CD4-positive, alpha-beta memory T cell (primary cell): ENCODE data around the gene EIF3F. TPM values are rescaled to one million over a fixed set of nuclear protein-coding genes. Genes with fewer than 3 reads are reported as not detected.
A peak's percentile ranks its signal among the peaks of the same experiment; 100 is the strongest.
"Not testable (repeated sequence)": the region's sequence is repeated elsewhere in the genome, so short reads cannot be mapped to it uniquely, and the experiment has no call there.

Source experiments
- CTCF ChIA-PET: fragments of 350-600 bp; sonication (Branson Sonifier 250); formaldehyde crosslinking; loops from one replicate; lab custom pipeline; 2021; ENCODE audit warnings: inconsistent platforms; ENCODE audit not compliant: partially characterized antibody; lab: Charles Lee
- POLR2A ChIA-PET: fragments of 350-600 bp; sonication (Branson Sonifier 250); formaldehyde crosslinking; loops from one replicate; lab custom pipeline; 2021; ENCODE audit not compliant: partially characterized antibody; lab: Charles Lee
- DNase-seq, 5 donors: peaks; one replicate each; pipeline versions ENCODE4 v3.0.0 to v3.0.0-alpha.2; 2020 to 2022; ENCODE audit warnings: mixed read lengths in 1 of 5
- H3K27ac ChIP-seq: one replicate; pipeline ENCODE4 v1.7.0; 2013; ENCODE audit warnings: low read depth, low read length
- H3K27me3 ChIP-seq: 2 replicates; pipeline ENCODE4 v1.7.0; 2013; ENCODE audit warnings: mild to moderate bottlenecking, low read length, moderate library complexity; ENCODE audit not compliant: insufficient read depth
- H3K36me3 ChIP-seq: 2 replicates; pipeline ENCODE4 v1.7.0; 2013; ENCODE audit warnings: mild to moderate bottlenecking, low read length, moderate library complexity; ENCODE audit not compliant: insufficient read depth
- H3K4me1 ChIP-seq: 2 replicates; pipeline ENCODE4 v1.7.0; 2013; ENCODE audit warnings: mild to moderate bottlenecking, low read length, moderate library complexity; ENCODE audit not compliant: insufficient read depth
- H3K4me3 ChIP-seq, 2 donors: one replicate each; pipeline ENCODE4 v1.7.0; 2013; ENCODE audit warnings: low read length in 2 of 2, mild to moderate bottlenecking in 1 of 2
- H3K9me3 ChIP-seq, 2 donors: one replicate each; pipeline ENCODE4 v1.7.0; 2013; ENCODE audit warnings: low read length in 2 of 2, control low read depth in 1 of 2; ENCODE audit not compliant: control insufficient read depth in 1 of 2
- H3K27ac Mint-ChIP-seq, 7 donors: one replicate each; pipeline ENCODE4 v1.8.0; 2020 to 2021; ENCODE audit warnings: mixed read lengths in 7 of 7, mild to moderate bottlenecking in 6 of 7, inconsistent platforms in 3 of 7, moderate library complexity in 3 of 7
- H3K27me3 Mint-ChIP-seq, 2 donors: one replicate each; pipeline ENCODE4 v1.8.0; 2020 to 2021; ENCODE audit warnings: mixed read lengths in 2 of 2
- H3K36me3 Mint-ChIP-seq, 2 donors: one replicate each; pipeline ENCODE4 v1.8.0; 2020 to 2021; ENCODE audit warnings: mixed read lengths in 2 of 2, inconsistent platforms in 1 of 2, mild to moderate bottlenecking in 1 of 2
- H3K4me1 Mint-ChIP-seq, 4 donors: one replicate each; pipeline ENCODE4 v1.8.0; 2020 to 2021; ENCODE audit warnings: mixed read lengths in 4 of 4, mild to moderate bottlenecking in 1 of 4
- H3K4me3 Mint-ChIP-seq, 8 donors: one replicate each; pipeline ENCODE4 v1.8.0; 2020 to 2021; ENCODE audit warnings: mixed read lengths in 8 of 8, mild to moderate bottlenecking in 7 of 8, moderate library complexity in 6 of 8, inconsistent platforms in 3 of 8
- H3K9me3 Mint-ChIP-seq, 8 donors: one replicate each; pipeline ENCODE4 v1.8.0; 2020 to 2021; ENCODE audit warnings: mixed read lengths in 8 of 8, mild to moderate bottlenecking in 5 of 8, inconsistent platforms in 3 of 8, moderate library complexity in 1 of 8
- intact Hi-C: fragments of 100-400 bp; cut with micrococcal nuclease; formaldehyde crosslinking; loops from one replicate; pipeline ENCODE4 v1.15.1; 2023
- polyA plus RNA-seq, 2 donors: library from polyadenylated mRNA; unstranded; fragments of 300-500 nt; fragmentation: Illumina TruSeq; gene quantifications; one replicate each; pipeline ENCODE4 v1.2.3, GENCODE V29; 2021
- total RNA-seq, 2 experiments: library from RNA; stranded (reverse); gene quantifications; one replicate each; pipeline ENCODE4 v1.2.3, GENCODE V29; 2021

EIF3F gene
- total and polyA plus RNA-seq, 4 experiments from 2014 or later, result 317 to 441 (median 360) TPM

DNA sequence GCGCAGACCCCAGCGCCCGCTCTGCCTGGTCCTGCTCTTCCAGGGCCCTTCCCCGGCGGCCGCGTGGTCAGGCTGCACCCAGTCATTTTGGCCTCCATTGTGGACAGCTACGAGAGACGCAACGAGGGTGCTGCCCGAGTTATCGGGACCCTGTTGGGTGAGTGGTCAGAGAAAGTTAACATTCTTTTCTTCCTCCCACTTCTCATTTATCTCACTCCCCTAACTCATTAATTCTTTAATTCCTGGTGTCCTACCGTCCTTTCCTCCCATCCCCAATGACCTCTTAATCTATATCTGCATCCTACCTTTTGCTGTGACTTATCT lies 385 bp downstream of the EIF3F start:
- Mint-ChIP-seq H3K4me3 (peak overlapping the region; percentile 89 to 97 (median 95)), H3K27ac (peak overlapping the region; percentile 89 to 99 (median 98)), H3K4me1 (peaks cover 29 to 59% (median 46%) of the 10 kb centered on the region in 4 donors), H3K36me3 (peaks cover 10 to 38% of the 10 kb centered on the region in 2 donors)
- intact Hi-C loops, result loop anchor here (1.0 to 10.0 kb wide), 5 partner anchors 31 to 1753 kb away; partner anchors contain the start of genes AKIP1, CNGA4 and FHIP1B
- Histone ChIP-seq H3K27ac (peak overlapping the region; percentile 77), H3K4me3 (peak overlapping the region; percentile 51 to 77), H3K36me3 (peaks cover 18% of the 10 kb centered on the region), H3K4me1 (peaks cover 36% of the 10 kb centered on the region)
- H3K9me3 ChIP-seq, H3K27me3 Mint-ChIP-seq, H3K9me3 Mint-ChIP-seq, H3K27me3 ChIP-seq: not testable (repeated sequence)
- CTCF ChIA-PET, result interaction anchor here (0.7 to 3.0 kb wide), 19 partner anchors 9 to 701 kb away, joined by 3 to 102 read pairs (median 7); partner anchors contain the start of gene PPFIBP2
- POLR2A ChIA-PET, result interaction anchor here (0.6 to 2.0 kb wide), 15 partner anchors 8 to 1625 kb away, joined by 3 to 14 read pairs (median 4); partner anchors contain the start of genes ARFIP2, RPL27A, TIMM10B and TRIM66
- peak in 1 of 5 donors; percentile 8 for DNase-seq

GRCh38 chr11:7994581-7995278 lies 7.6 kb downstream of the EIF3F start:
- H3K9me3 ChIP-seq, result no peaks in the 10 kb centered on the region
- peaks cover 12 to 31% (median 23%) of the 10 kb centered on the region in 4 donors for H3K4me1 Mint-ChIP-seq
- H3K4me3 Mint-ChIP-seq, result no peak overlapping the region
- peaks cover 7% of the 10 kb centered on the region for H3K4me1 ChIP-seq
- peaks cover 51 to 91% of the 10 kb centered on the region in 2 donors for H3K36me3 Mint-ChIP-seq
- no peak overlapping the region for H3K4me3 ChIP-seq
- peak overlapping the region in 3 of 7 donors; percentile 13 to 64 (median 35) for H3K27ac Mint-ChIP-seq
- DNase-seq, result no peak
- peaks cover 0 to 2% (median 0%) of the 10 kb centered on the region in 8 donors for H3K9me3 Mint-ChIP-seq
- ChIA-PET POLR2A (interaction anchor here (1.1 kb wide), 1 partner anchor 8 kb away, joined by 4 read pairs; the partner anchor contains the start of gene EIF3F), CTCF (interaction anchor here (1.1 kb wide), 1 partner anchor 104 kb away, joined by 3 read pairs; no protein-coding TSS in a partner anchor)
- H3K27me3 ChIP-seq, result no peaks in the 10 kb centered on the region
- H3K27me3 Mint-ChIP-seq, result no peaks in the 10 kb centered on the region
- intact Hi-C loops, result no loop called here
- peaks cover 67% of the 10 kb centered on the region for H3K36me3 ChIP-seq
- H3K27ac ChIP-seq, result no peak overlapping the region

GRCh38 chr11:7999795-8000194 lies 12.7 kb downstream of the EIF3F start:
- H3K27ac Mint-ChIP-seq, result no peak overlapping the region
- POLR2A ChIA-PET, result interaction anchor here (1.3 kb wide), 1 partner anchor 13 kb away, joined by 6 read pairs; the partner anchor contains the start of gene EIF3F
- CTCF ChIA-PET, result interaction anchor here (1.2 kb wide), 1 partner anchor 16 kb away, joined by 3 read pairs; no protein-coding TSS in a partner anchor

GRCh38 chr11:8000390-8000789 lies 13.3 kb downstream of the EIF3F start:
- Mint-ChIP-seq H3K4me1 (peaks cover 0 to 1% (median 0%) of the 10 kb centered on the region in 4 donors), H3K27ac (no peak overlapping the region), H3K36me3 (peaks cover 28 to 48% of the 10 kb centered on the region in 2 donors), H3K27me3 (no peaks in the 10 kb centered on the region), H3K9me3 (peaks cover 0 to 2% (median 0%) of the 10 kb centered on the region in 8 donors), H3K4me3 (no peak overlapping the region)
- no peak for DNase-seq
- H3K27ac ChIP-seq, result no peak overlapping the region
- H3K27me3 ChIP-seq, result no peaks in the 10 kb centered on the region
- H3K9me3 ChIP-seq, result no peaks in the 10 kb centered on the region
- POLR2A ChIA-PET, result interaction anchor here (1.3 kb wide), 1 partner anchor 13 kb away, joined by 6 read pairs; the partner anchor contains the start of gene EIF3F
- peaks cover 30% of the 10 kb centered on the region for H3K36me3 ChIP-seq
- peaks cover under 1% of the 10 kb centered on the region for H3K4me1 ChIP-seq
- no peak overlapping the region for H3K4me3 ChIP-seq
- intact Hi-C loops, result no loop called here
- CTCF ChIA-PET, result no interaction called here

More at GRCh38 chr11:7999795-8000194, 12.7 kb downstream of the EIF3F start:
- no peak for DNase-seq
- Mint-ChIP-seq H3K9me3 (peaks cover 0 to 2% (median 0%) of the 10 kb centered on the region in 8 donors), H3K4me3 (no peak overlapping the region), H3K36me3 (peaks cover 32 to 54% of the 10 kb centered on the region in 2 donors), H3K4me1 (peaks cover 0 to 7% (median 4%) of the 10 kb centered on the region in 4 donors), H3K27me3 (no peaks in the 10 kb centered on the region)
- intact Hi-C loops, result no loop called here
- Histone ChIP-seq H3K36me3 (peaks cover 36% of the 10 kb centered on the region), H3K9me3 (no peaks in the 10 kb centered on the region), H3K27me3 (no peaks in the 10 kb centered on the region), H3K27ac (no peak overlapping the region), H3K4me1 (peaks cover 3% of the 10 kb centered on the region), H3K4me3 (no peak overlapping the region)

- Mint-ChIP-seq H3K9me3 (no peaks in the 10 kb centered on the region), H3K4me1 (no peaks in the 10 kb centered on the region), H3K27ac (peak overlapping the region in 3 of 7 donors; percentile 5 to 37 (median 13)), H3K4me3 (no peak overlapping the region), H3K36me3 (peaks cover 7 to 25% of the 10 kb centered on the region in 2 donors), H3K27me3 (no peaks in the 10 kb centered on the region)
- ChIA-PET POLR2A (no interaction called here), CTCF (interaction anchor here (0.7 to 10.3 kb wide), 3 partner anchors 8 to 98 kb away, joined by 3 to 230 read pairs (median 9); partner anchors contain the start of gene EIF3F)
- H3K9me3 ChIP-seq, result no peaks in the 10 kb centered on the region
- H3K4me3 ChIP-seq, result no peak overlapping the region
- H3K36me3 ChIP-seq, result peaks cover 7% of the 10 kb centered on the region
- no peaks in the 10 kb centered on the region for H3K4me1 ChIP-seq
- no peaks in the 10 kb centered on the region for H3K27me3 ChIP-seq
- DNase-seq, result no peak
- no peak overlapping the region for H3K27ac ChIP-seq
- intact Hi-C loops, result no loop called here
These were observed 15.5 kb downstream of the EIF3F start for GRCh38 chr11:8002676-8003075.

DNA sequence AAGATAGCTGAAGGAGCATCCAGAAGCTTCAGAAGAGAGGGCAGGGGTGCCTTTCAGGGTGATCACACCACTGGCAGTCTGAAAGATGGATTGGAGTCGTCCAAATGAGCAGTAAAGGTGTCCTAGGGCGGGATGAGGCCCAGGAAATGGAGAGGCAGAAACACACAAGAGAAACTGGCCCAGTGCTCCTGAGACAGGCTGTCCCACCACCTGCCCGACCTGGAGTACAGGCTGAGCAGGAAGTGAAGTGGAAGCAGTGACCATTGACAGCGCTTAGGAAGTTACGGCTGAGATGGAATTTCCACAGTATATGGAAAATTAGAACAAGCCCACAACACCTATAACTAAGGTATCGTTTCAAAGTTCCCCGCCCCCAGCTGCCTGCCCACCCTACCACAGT lies 16.1 kb downstream of the EIF3F start:
- no peaks in the 10 kb centered on the region for H3K9me3 ChIP-seq
- no peaks in the 10 kb centered on the region for H3K4me1 ChIP-seq
- intact Hi-C loops, result no loop called here
- no peak overlapping the region for H3K4me3 ChIP-seq
- Mint-ChIP-seq H3K9me3 (no peaks in the 10 kb centered on the region), H3K4me1 (no peaks in the 10 kb centered on the region), H3K4me3 (no peak overlapping the region), H3K27me3 (no peaks in the 10 kb centered on the region), H3K36me3 (peaks cover 7 to 20% of the 10 kb centered on the region in 2 donors), H3K27ac (peak overlapping the region in 2 of 7 donors; percentile 13 to 37)
- ChIA-PET POLR2A (no interaction called here), CTCF (interaction anchor here (0.7 to 10.3 kb wide), 3 partner anchors 8 to 98 kb away, joined by 3 to 230 read pairs (median 9); partner anchors contain the start of gene EIF3F)
- no peaks in the 10 kb centered on the region for H3K27me3 ChIP-seq
- no peak overlapping the region for H3K27ac ChIP-seq
- no peak for DNase-seq
- peaks cover 2% of the 10 kb centered on the region for H3K36me3 ChIP-seq

- H3K4me3 Mint-ChIP-seq, result no peak overlapping the region
- DNase-seq, result no peak
- ChIA-PET POLR2A (no interaction called here), CTCF (interaction anchor here (0.7 to 10.3 kb wide), 4 partner anchors 12 to 97 kb away, joined by 3 to 230 read pairs (median 6); partner anchors contain the start of gene EIF3F)
- no peaks in the 10 kb centered on the region for H3K27me3 ChIP-seq
- H3K9me3 ChIP-seq, result no peaks in the 10 kb centered on the region
- no peak overlapping the region for H3K27ac ChIP-seq
- no peaks in the 10 kb centered on the region for H3K9me3 Mint-ChIP-seq
- no peaks in the 10 kb centered on the region for H3K36me3 ChIP-seq
- H3K27me3 Mint-ChIP-seq, result peaks cover 0 to 4% of the 10 kb centered on the region in 2 donors
- no peaks in the 10 kb centered on the region for H3K4me1 ChIP-seq
- H3K4me3 ChIP-seq, result no peak overlapping the region
- H3K27ac Mint-ChIP-seq, result no peak overlapping the region
- H3K4me1 Mint-ChIP-seq, result no peaks in the 10 kb centered on the region
- H3K36me3 Mint-ChIP-seq, result peaks cover 7 to 13% of the 10 kb centered on the region in 2 donors
- intact Hi-C loops, result no loop called here
These were observed 16.9 kb downstream of the EIF3F start for GRCh38 chr11:8004008-8004407.
